GM19351 (cell line): ENCODE results near the gene GNLY.
"Not testable (repeated sequence)": the region's sequence is repeated elsewhere in the genome, so short reads cannot be mapped to it uniquely, and the experiment has no call there.

Source experiments
- ATAC-seq: cut with Tn5 transposase; IDR thresholded peaks from one replicate; pipeline ENCODE4 v1.9.1; 2021; ENCODE audit warnings: mild to moderate bottlenecking, moderate library complexity; ENCODE audit not compliant: unreplicated experiment

The GNLY gene

DNA sequence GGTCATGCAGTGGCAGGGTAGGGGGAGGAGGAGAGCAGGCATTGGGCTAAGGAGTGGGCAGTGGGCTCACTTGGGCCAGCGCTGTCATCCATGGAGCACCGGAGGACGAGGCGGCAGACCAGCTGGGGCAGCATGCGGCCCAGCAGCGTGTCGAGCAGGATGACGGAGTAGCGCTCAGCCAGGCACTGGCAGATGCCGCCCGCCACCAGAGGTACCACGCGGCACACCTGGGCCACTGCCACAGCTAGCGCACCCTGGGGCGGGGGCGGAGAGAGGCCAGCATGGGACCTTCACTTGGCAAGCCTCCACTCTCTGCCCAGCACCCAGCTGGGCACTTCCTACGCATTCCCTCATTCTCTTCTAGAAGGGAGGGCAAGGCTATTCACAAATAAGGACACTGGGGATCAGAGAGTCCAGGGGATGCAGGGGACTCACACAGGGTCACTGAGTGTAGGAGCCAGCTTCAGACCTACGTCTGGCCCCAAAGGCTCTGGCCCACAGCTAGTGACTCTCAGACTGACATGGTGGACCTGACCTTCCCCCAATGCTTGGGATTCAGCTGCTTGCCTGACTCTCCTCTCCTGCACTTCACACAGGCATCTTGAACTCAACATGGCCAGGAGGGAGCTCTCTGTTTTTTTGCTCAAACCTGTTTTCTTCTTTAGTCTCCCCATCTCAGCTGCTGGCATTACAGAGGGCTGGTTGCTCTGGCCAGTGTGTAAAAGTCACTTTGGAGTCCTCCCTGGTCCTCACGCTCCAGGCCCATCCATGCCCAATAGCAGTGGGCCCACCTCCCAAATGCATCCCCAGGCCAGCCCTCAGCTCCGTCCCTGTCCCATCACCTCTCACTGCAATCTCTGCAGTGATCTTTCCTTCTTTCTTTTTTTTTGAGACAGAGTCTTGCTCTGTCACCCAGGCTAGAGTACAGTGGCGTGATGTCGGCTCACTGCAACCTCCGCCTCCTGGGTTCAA lies 30.3 kb upstream of the GNLY start:
- no peak for ATAC-seq

DNA sequence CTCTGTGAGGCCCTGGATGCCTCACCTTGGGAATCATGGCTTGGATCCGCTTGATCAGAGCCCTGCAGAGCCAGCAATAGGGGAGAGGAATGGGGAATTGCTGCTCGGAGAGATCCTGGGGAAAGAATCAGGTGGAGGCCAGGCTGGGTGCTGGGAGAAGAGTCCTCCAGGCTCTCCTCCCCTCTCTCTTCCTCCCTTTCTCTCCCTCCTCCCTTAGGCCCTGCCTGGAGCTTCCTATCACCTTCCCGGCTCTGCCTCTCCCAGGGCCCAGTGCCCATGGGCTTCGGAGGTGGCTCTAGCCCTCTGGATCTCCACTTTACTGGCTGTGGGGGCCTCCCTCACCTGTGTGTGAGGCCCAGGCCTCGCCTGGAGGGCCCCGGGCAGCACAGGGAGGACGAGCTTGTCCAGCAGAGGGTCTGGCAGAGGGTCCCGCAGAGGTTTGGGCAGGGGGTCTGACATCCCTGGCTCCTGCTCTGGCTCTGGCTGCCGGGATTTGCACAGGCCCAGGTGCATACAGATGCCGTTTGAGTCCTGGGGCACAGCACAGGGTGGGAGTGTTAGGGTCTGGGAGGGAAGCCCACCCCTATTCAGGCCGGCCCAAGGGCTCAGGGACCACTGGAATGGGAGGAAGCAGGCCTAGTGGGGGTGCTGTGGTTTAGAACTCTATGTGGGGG lies 28.8 kb upstream of the GNLY start:
- ATAC-seq, result no peak

DNA sequence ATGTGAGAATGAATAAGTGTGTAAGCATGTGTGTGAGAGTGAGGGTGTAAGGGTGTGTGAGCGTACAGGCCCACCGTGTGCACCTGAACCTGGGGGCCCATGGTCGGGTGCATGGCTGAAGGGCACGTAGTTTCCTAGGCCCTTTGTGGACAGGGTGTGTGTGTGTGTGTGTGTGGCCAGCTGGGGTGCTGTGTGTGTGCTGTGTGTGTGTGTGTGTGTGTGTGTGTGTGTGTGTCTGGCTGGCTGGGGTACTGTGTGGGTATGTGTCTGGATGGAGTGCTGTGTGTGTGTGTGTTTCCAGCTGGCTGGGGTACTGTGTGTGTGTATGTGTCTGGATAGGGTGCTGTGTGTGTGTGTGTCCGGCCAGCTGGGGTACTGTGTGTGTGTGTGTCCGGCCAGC lies 28.1 kb upstream of the GNLY start:
- no peak for ATAC-seq

DNA sequence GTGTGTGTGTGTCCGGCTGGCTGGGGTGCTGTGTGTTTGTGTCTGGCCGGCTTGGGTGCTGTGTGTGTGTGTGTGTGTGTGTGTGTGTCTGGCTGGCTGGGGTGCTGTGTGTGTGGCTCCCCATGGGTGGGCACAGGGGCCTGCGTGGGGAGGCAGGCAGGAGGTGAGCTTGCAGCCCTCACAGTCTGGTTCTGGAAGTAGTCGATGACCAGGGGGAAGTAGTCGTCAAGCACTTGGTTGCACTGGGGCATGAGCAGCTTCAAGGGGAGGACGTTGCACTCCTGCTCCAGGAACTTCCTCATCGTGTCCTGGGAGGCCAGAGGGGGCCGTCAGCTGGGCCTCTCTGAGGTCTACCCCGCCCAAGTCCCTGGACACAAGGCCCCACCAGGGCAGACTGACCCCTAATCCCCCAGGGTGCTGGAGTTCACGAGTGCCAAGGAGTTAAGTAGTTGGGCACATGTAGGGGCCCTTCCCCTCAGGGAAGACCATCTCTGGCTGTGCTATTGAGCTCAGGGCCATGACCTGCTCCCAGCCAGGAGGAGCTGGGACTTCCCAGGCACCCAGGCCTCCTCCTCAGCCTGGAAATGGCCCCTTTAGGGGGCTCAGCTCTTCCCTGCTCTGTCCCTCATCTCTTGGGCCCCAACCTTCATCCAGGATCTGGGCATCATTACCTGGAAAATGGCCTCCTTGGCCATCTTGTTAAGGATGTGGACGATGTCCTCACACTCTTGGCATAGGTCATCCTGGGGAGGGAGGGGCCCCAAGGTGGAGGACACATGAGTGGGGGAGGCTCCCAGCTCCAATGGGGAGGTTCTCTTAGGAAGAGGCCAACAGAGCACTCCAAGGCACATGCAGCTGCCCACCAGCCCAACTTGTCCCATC lies 27.5 kb upstream of the GNLY start:
- no peak for ATAC-seq

DNA sequence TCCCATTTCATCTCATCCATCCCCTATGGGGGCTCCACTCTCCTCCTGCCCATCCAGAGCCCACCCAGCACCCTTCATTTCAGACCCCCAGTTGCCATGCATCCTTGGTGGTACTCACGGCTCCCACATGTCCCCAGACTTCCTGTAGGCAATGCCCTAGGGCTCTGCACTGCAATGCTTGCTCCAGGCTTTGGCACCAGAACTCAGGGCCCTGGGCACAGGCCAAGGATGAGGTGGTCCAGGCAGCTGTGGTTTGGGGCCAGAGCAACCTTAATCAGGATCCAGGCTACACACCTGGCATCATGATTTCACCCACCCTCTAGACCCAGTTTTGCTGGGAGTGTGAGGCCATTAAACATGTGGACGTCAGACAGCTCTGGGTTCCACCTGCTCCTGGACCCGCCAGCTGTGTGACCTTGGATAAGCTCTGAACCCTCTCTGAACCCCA lies 26.6 kb upstream of the GNLY start:
- ATAC-seq, result no peak

DNA sequence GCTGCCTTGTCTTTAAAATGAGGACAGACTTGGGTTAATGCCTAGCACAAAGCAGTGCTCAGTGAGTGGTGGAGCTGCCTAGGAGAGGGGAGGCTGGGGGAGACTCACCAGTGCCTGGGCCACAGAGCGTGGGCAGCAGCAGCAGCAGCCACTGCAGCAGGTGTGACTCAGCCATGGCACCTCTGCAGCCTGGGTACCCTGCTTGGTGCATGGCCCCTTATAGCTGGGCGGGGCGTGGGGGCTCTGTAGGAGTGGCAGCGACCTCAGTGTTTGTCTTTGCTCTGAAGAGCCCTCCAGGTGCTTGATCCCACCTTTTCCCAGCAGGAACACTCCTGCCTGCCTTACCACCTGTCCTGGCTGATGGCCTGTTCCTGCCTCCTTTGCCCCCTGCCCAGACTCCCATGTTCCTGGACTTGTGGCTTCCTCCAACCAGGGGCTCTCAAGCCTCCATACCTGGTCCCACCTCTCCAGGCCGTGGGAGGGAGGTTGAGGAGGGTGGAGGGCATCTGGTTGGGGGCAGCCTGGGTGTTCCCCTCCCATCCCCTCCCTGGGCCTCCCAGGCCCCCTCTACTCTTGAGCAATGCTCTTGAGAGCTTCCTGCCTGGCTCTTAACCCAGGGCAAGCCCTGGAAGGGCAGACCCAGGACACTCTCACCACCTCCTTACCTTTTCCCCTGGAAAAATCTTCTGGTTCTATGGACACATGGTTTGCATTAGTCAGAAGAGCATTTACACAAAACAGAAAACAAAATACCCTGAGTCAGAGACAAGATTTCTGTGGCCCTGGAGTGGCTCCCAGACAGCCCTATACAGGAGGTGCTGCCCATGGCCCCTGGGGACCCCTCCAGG lies 25.9 kb upstream of the GNLY start, which contains the start of gene SFTPB:
Gene SFTPB, minus strand, starts transcription at position 191 of the 848 bp plus-strand sequence. Its CDS starts 16 bp downstream, at position 175.
- ATAC-seq, result no peak

DNA sequence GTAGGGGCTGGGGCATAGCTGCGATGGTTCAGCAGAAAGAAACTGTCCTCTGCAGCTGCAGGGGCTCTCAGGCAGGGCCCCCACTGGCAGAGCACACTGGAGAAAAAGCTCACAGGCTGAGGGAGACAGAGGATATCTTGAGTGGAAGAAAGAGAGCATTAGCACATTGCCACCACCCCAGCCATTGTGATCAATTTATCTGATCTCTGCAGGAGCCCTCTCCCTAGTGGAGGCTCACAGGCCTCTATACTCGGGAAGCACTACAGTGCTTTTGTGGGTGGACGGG lies 25.4 kb upstream of the GNLY start:
- no peak for ATAC-seq

DNA sequence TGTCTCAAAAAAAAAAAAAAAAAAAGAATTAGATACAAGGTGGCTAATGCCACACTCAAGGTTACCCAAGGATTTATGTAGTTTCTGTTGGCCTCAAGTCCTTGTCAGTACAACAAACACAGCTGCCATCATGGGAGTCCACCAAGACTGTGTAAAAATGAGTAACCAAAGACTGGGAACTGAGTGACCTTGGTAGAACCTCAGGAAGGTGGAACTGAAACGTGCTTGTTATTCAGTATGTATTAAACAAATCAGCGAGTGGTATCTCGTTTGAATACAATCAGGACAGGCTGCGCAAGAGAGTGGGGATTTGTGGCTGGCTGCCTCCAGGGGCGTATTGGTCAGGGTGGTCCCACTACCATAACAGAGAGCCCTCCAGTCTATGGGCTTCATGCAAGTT lies 24.6 kb upstream of the GNLY start:
- peak; percentile 73 for ATAC-seq

DNA sequence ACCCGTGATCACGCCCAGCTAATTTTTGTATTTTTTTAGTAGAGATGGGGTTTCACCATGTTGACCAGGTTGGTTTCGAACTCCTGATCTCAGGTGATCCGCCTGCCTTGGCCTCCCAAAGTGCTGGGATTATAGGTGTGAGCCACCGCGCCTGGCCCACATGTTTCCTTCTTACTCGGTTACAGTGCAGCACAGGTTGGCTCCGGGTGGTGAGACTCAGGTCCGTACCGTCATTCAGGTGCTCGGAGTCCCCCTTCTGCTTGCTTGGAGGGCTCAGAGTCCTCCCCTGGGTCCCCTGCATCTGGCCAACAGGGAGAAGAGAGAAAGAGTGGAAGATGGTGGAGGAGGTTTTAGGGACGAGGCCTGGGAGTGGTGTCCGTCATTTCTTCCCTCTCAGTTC lies 23.7 kb upstream of the GNLY start:
- ATAC-seq, result not testable (repeated sequence)

DNA sequence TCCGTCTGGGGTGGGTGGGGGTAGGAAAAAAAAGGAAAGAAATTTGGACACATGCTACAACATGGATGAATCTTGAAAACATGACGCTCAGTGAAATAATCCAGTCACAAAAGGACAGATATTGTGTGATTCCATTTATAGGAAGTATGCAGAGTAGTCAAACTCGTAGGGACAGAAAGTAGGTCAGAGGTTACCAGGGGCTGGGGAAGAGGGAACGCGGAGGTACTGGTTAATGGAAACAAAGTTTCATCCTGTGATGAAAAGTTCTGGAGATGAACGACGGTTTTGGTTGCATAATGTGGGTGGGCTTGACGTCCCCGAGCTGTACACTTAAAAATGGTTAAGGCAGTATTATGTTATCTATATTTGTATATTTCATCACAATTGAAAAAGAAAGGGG lies 21.7 kb upstream of the GNLY start:
- no peak for ATAC-seq

DNA sequence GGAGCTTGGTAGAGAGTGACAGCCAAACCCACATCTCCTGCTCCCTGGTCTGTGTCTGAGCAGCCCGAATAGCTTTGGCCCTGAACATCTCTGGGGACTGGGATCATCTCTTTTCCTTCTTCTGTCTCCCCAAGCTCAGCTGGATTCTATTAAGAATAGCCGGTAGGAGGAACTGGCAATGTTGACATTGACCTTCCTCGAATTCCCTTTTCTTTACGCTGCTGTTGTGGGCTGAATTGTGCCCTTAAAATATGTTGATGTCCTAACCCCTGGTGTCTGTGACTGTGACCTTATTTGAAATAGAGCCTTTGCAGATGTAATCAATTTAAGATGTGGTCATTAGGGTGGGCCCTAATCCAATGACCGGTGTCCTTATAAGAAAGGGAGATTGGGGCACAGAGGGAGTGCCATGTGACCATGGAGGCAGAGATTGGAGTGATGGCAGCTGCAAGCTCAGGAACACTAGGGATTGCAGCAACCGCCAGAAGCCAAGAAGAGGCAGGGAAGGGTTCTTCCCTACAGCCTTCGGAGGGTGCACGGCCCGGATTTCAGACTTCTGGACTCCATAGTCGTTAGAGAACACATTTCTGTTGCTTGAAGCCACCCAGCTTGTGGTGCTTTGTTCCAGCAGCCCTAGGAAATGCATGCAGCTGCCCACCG lies 20.3 kb upstream of the GNLY start:
- no peak for ATAC-seq

DNA sequence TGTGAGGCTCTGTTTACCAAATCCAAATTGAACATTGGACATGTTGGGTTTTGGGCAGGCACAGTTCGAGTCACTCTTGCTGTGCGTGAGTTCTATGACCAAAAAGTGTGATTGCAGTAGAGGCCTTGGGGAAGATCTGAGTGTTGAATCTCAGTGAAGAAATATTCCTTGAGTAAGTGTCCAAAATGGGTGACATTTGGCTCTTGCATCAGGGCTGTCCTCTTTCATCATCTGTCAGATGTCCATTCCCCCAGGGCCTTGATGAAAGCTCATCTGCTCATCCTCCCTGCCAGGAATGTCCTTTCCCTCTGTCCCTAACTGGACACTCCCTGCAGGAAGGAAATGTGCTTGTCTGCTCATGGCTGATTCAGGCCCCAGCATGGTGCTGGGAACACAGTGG lies 19.7 kb upstream of the GNLY start:
- no peak for ATAC-seq

DNA sequence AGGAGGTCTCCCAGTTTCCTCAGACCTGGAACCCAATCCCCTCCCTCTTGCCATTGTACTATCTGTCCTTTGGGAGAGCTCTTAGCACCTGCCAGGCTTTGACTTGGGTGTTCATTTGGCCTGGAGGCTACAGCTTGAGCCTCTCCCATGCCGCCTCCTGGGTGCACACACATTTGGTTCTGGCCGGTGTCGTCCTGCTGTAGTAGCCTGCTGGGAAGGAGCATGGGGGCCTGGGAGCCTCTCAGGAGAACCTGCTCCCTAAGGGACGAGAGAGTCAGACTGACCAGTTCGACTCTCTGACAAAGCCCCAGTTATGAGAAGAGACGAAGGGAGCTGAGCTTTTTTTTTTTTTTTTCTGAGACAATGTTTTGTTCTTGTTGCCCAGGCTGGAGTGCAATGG lies 18.7 kb upstream of the GNLY start:
- no peak for ATAC-seq

DNA sequence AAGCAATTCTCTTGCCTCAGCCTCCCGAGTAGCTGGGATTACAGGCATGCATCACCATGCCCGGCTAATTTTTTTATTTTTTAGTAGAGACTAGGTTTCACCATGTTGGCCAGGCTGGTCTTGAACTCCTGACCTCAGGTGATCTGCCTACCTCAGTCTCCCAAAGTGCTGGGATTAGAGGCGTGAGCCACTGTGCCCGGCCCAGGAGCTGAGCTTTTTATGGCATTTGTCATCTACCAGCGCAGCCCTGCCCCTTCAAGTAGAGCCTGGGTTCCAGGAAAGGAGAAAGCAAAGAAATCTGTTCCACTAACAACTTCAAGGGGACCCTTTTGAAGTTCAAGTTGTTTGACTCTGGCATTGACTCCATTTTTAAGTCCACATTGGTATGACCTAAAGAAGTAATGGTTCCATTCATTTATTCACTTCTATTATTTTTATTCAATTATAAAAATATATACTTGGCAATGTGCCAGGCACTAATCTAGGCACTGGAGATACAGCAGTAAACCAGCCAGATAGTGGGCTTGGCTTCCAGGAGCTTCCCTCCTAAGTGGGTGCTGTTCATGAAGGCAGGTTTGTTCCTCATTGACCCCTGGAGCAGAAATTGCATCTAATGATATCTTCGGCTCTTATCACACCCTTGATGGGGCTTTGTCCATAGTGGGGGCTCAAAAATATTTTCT lies 18.2 kb upstream of the GNLY start:
- ATAC-seq, result no peak

DNA sequence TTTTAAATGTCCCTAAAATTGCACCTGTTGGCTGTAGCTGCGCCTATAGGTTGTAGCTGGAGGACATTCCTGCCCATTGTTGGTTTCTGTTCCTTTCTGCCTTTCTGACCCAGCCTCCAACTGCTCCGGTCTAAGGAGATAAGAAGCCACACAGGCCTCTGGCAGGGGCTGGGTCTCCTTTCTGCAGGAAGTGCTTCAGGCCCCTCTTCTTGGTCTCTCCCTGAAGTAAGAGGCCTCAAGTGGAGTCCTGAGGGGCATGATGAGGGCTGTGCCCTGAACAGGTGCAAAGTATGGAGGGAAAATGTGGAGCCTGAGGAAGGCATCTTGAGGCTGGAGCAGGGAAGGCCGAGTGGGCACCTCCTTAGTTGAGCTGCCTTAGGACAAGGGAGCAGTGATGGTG lies 15.8 kb upstream of the GNLY start:
- ATAC-seq, result no peak

DNA sequence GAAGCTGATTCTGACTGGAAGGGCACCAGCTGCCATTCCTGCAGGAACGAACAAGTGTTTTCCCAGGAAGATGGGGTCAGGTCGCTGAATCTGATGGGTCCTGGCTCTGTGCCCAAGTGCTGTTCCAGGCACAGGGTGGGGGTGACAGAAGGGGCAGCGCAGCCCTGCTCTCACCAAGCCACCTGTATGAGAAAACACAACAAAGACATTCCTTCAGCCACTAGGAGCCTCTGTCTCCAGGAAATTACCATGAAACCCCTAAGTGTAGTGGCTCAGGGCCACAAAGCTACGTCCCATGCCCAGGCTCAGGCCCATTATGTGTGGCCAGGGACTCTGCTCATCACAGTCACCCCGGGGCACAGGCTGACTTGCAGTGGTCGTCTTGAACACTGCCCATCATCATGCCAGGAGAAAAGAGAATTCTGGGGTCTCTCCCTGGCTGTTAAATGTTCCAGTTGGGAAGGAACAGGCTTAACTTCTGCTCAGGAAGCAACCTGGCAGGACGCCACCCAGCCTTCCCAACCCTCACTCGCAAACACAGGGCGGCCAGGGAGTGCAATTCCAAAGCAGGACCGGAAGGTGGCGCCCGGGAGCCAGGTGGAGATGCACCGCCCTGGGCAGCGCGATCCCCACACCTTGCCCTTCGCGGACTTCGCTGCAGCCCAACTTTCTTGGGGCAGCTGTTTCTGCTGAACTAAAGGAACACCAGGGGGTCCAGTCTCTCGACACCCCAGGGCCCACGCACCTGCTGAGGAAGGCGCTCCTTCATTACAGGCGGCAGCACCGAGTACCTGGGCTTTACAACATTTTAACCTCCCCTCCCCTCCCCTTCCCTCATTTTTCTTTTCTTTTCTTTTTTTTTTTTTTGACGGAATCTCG lies 15.1 kb upstream of the GNLY start:
- peak; percentile 89 for ATAC-seq

DNA sequence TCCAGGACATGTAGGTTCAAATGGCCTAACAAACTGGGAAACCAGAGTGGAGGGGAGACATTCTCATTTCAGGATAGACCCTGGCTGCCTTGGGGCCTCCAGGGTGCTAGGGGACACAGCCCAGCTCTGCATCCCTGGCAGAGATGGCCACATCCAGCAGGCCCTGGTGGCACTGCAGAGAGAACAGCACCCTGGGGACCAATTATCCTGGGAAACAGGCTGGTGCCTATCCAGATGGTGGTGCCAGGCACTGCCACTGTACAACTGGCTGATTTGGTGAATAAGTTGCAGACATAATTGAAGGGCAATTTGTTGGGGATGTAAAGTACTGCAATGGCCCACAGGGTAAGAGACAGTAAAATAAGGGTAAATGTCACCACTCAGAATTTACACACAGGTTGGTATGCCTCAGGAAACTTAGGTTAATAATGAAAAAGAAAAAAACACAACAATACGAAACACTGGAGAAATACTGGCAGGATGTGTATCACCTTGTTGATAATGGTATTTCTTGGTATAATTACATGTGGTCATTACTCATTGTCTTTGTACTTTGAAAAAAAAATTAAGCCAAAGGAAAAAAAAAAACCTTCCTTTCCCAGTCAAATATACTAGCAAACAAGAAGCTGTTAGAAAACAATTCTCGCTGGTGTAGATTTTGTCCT lies 13.3 kb upstream of the GNLY start:
- no peak for ATAC-seq

DNA sequence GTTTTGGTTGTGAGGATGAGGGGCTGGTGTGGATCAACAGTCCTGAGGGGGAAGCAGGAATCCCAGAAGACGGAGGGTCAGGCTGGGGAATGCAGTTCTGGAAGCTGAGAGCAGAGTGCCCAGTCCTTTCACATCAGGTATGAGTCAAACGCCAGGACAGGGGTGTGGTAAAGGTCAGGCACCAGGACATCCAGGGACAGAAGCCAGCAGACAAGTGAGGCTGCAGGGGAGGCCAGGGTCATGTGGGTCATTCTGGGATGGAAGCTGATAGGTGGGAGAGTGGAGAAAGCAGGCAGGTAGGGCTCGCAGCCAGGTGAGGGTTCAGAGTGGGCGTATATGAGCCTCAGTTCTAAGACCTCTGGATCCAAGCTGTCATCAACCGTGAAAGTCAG lies 12.8 kb upstream of the GNLY start:
- no peak for ATAC-seq
